Measurements from ENCODE around the gene PDCD7. TPM values are rescaled to one million over a fixed set of nuclear protein-coding genes. Genes with fewer than 3 reads are reported as not detected.
"Not testable (repeated sequence)": the region's sequence is repeated elsewhere in the genome, so short reads cannot be mapped to it uniquely, and the experiment has no call there.

PDCD7 gene
- total and polyA plus RNA-seq, 2 of the 4 experiments (the other 2 are of a cell fraction), result 4.7 to 12.3 TPM

- BruUV-seq (replicated peaks); H3K4me1 ChIP-seq (ENCODE audit: control insufficient read depth, insufficient read depth, low read length); H2BK20ac ChIP-seq (ENCODE audit: low read depth, low read length); intact Hi-C loops (cut with micrococcal nuclease); H4K91ac ChIP-seq (ENCODE audit: insufficient read depth, low read depth, low read length); H3K4ac ChIP-seq (ENCODE audit: low read depth, low read length); H3K18ac ChIP-seq (ENCODE audit: low read depth, low read length); H2BK5ac ChIP-seq (ENCODE audit: low read depth, low read length, poor library complexity, severe bottlenecking); H3K9me3 ChIP-seq (ENCODE audit: control insufficient read depth, insufficient read depth, low read length); H2AK5ac ChIP-seq (ENCODE audit: low read depth, low read length); CTCF ChIA-PET; H2AK9ac ChIP-seq (replicated peaks; ENCODE audit: low read depth, low read length, poor library complexity); H2BK120ac ChIP-seq (ENCODE audit: low read depth, low read length); H3K4me3 ChIP-seq (ENCODE audit: insufficient read depth, low read depth, low read length); dilution Hi-C loops (cut with HindIII; ENCODE audit: low sequenced_read_pairs, unreplicated experiment); H2AFZ ChIP-seq (replicated peaks; ENCODE audit: low read length, poor library complexity); H3K4me2 ChIP-seq (ENCODE audit: low read depth, low read length); H3K23ac ChIP-seq (ENCODE audit: low read depth, low read length); H3K79me1 ChIP-seq (ENCODE audit: low read depth in 1 of 2, low read length in 2 of 2); H4K5ac ChIP-seq (ENCODE audit: low read depth, low read length); H4K8ac ChIP-seq (ENCODE audit: low read depth in 2 of 2, low read length in 2 of 2); H3K27ac ChIP-seq (ENCODE audit: insufficient read depth, low read length); in situ Hi-C loops (cut with MboI; ENCODE audit: low sequenced_read_pairs); H2BK15ac ChIP-seq (ENCODE audit: low read depth, low read length); H3K9ac ChIP-seq (ENCODE audit: low read depth, low read length); ATAC-seq (ENCODE audit: low read depth); H3K9me1 ChIP-seq (ENCODE audit: insufficient read depth, low read length); POLR2A ChIA-PET (ENCODE audit: unreplicated experiment); H4K20me1 ChIP-seq (ENCODE audit: insufficient read depth, low read length); H3K14ac ChIP-seq (replicated peaks; ENCODE audit: low read depth, low read length); DNase-seq; H3K56ac ChIP-seq (ENCODE audit: extremely low read depth, insufficient read depth, low read length); H3K27me3 ChIP-seq (ENCODE audit: control insufficient read depth, insufficient read depth, low read length): not testable (repeated sequence)
- WGBS, 2 experiments (ENCODE audit: extremely low coverage in 2 of 2, insufficient read length in 1 of 2), result 95% methylated on average over 3 of the region's 10 CpGs; no CpG with 5 or more reads in 1 of the 2 experiments
- peaks cover 30% of the 10 kb centered on the region for H3K36me3 ChIP-seq (ENCODE audit: control insufficient read depth, insufficient read depth, low read length)
Measured at GRCh38 chr15:65099801-65100200, 33.8 kb downstream of the PDCD7 start.
